T-cell (primary cell): ENCODE results near the gene ZNF710. TPM values are rescaled to one million over a fixed set of nuclear protein-coding genes. Genes with fewer than 3 reads are reported as not detected.

Source experiments
- ATAC-seq, 4 experiments: fragments of 200-7000 bp in 3 of 4; fragments of 150-1000 bp in 1 of 4; cut with Tn5 transposase; replicated peaks in 1 of 4; 1 replicate in 3 of 4; 2 replicates in 1 of 4; pipeline ENCODE4 v1.10.0; 2021; ENCODE audit warnings: moderate library complexity in 3 of 4, mild to moderate bottlenecking in 2 of 4, moderate number of reproducible peaks in 1 of 4
- CTCF ChIA-PET, 2 donors: fragments of 300-600 bp; sonication (Branson Sonifier 250); formaldehyde crosslinking; loops; one replicate each; lab custom pipeline; 2022; ENCODE audit warnings: antibody characterized with exemption in 2 of 2; lab: Charles Lee
- POLR2A ChIA-PET, 2 donors: fragments of 300-600 bp; sonication (Branson Sonifier 250); formaldehyde crosslinking; loops; one replicate each; lab custom pipeline; 2022; ENCODE audit warnings: antibody characterized with exemption in 2 of 2; lab: Charles Lee
- DNase-seq, 35 experiments: peaks; one replicate each; pipeline versions ENCODE4 v3.0.0 to v3.0.0-alpha.2; 2013 to 2023
- H3K27ac ChIP-seq: one replicate; pipeline ENCODE4 v1.5.1; 2013; ENCODE audit warnings: low read length
- H3K27me3 ChIP-seq, 2 experiments: replicated peaks in 1 of 2; 1 replicate in 1 of 2; 2 replicates in 1 of 2; pipeline versions ENCODE4 v1.6.1 to v1.7.0; 2013; ENCODE audit warnings: low read length in 1 of 2, mixed read lengths in 1 of 2; ENCODE audit not compliant: control insufficient read depth in 2 of 2, insufficient read depth in 2 of 2; ENCODE audit errors: extremely low read depth in 1 of 2
- H3K36me3 ChIP-seq, 2 donors: 1 replicate in 1 of 2; 2 replicates in 1 of 2; pipeline versions ENCODE4 v1.6.1 to v1.7.0; 2013; ENCODE audit warnings: low read length in 1 of 2; ENCODE audit not compliant: control insufficient read depth in 2 of 2, insufficient read depth in 1 of 2; ENCODE audit errors: extremely low read depth in 1 of 2
- H3K4me1 ChIP-seq, 2 experiments: 1 replicate in 1 of 2; 2 replicates in 1 of 2; pipeline versions ENCODE4 v1.6.1 to v1.7.0; 2013; ENCODE audit warnings: low read length in 2 of 2, mixed read lengths in 1 of 2; ENCODE audit not compliant: insufficient read depth in 2 of 2, control insufficient read depth in 1 of 2; ENCODE audit errors: extremely low read depth in 1 of 2
- H3K4me3 ChIP-seq, 2 donors: 1 replicate in 1 of 2; 2 replicates in 1 of 2; pipeline versions ENCODE4 v1.5.1 to v1.7.0; 2013; ENCODE audit warnings: mild to moderate bottlenecking in 2 of 2, low read length in 1 of 2, moderate library complexity in 1 of 2; ENCODE audit not compliant: control insufficient read depth in 1 of 2; ENCODE audit errors: extremely low read depth in 1 of 2
- H3K9me3 ChIP-seq: 2 replicates; pipeline ENCODE4 v1.7.0; 2013
- H3K27ac Mint-ChIP-seq, 2 donors: one replicate each; pipeline ENCODE4 v1.8.0; 2020 to 2021; ENCODE audit warnings: mild to moderate bottlenecking in 2 of 2, mixed read lengths in 2 of 2
- H3K27me3 Mint-ChIP-seq, 2 donors: one replicate each; pipeline ENCODE4 v1.8.0; 2021 to 2022; ENCODE audit warnings: mixed read lengths in 2 of 2
- H3K36me3 Mint-ChIP-seq: one replicate; pipeline ENCODE4 v1.8.0; 2021; ENCODE audit warnings: mixed read lengths
- H3K4me1 Mint-ChIP-seq, 3 donors: one replicate each; pipeline ENCODE4 v1.8.0; 2020 to 2022; ENCODE audit warnings: mixed read lengths in 3 of 3, mild to moderate bottlenecking in 1 of 3
- H3K4me3 Mint-ChIP-seq, 3 donors: one replicate each; pipeline ENCODE4 v1.8.0; 2020 to 2022; ENCODE audit warnings: mild to moderate bottlenecking in 3 of 3, mixed read lengths in 3 of 3, moderate library complexity in 3 of 3
- H3K9me3 Mint-ChIP-seq, 3 donors: one replicate each; pipeline ENCODE4 v1.8.0; 2020 to 2022; ENCODE audit warnings: mixed read lengths in 3 of 3
- WGBS: methylation state at CpG from one replicate; pipeline ENCODE4 v1.1.5; 2013; ENCODE audit warnings: missing lambda C conversion rate; ENCODE audit not compliant: insufficient coverage; 5-methylcytosine and 5-hydroxymethylcytosine counted together
- total RNA-seq, 35 experiments: library from RNA in 6 of 35; stranded (reverse) in 6 of 35; fragments of 120-200 nt in 1 of 35; gene quantifications; one replicate each; pipeline versions ENCODE4 v1.2.1 to v1.2.4 and lab custom pipeline; 2013 to 2026

Gene ZNF710
- total RNA-seq, 5 donors from 2014 or later (not counting 1 experiment from before 2014, with no cell fraction given), result 11.8 to 21.2 (median 17.7) TPM

DNA sequence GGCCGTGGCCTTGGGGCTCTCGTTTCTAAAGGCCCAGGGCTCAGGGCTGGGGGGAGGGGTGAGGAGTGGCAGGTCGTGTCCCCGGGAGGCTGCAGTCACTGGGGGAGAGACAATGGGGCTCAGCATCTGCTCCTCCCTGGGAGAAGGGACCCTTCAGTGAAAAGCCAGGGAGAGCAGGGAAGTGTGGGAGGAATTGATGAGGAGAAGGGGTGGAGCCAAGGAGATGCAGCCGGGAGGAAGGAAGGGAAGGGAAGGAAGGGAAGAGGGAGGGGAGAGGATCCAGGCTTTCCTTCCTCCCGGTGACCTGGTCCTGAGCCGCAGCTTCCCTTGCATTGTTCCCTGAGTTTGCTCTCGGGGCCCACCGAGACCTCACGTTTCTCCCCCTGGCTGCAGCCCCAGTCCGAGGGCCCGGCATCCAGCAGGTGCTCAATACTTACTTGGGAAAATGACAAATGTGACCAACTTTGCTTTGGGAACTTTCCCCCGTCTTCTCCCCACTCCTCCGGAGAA is 1.4 kb upstream of the ZNF710 start:
- Mint-ChIP-seq H3K9me3 (no peaks in the 10 kb centered on the region), H3K36me3 (no peaks in the 10 kb centered on the region), H3K4me3 (peak overlapping the region in 2 of 3 donors; percentile 31 to 51), H3K4me1 (peaks cover 32 to 35% (median 34%) of the 10 kb centered on the region in 3 donors), H3K27ac (peak overlapping the region; percentile 22 to 34), H3K27me3 (no peaks in the 10 kb centered on the region)
- ChIA-PET CTCF (interaction anchor here (1.1 to 2.0 kb wide), 2 partner anchors 71 to 125 kb away, joined by 3 to 4 read pairs; no protein-coding TSS in a partner anchor), POLR2A (interaction anchor here in 1 of 2 donors (0.6 kb wide), 2 partner anchors 15 to 58 kb away, joined by 4 to 7 read pairs; no protein-coding TSS in a partner anchor)
- Histone ChIP-seq H3K4me3 (no peak overlapping the region), H3K36me3 (no peaks in the 10 kb centered on the region), H3K9me3 (no peaks in the 10 kb centered on the region), H3K4me1 (peaks cover 15 to 40% of the 10 kb centered on the region in 2 experiments), H3K27me3 (no peaks in the 10 kb centered on the region), H3K27ac (no peak overlapping the region)
- no peak for ATAC-seq
- DNase-seq, result no peak
- WGBS, result 79% methylated on average over 13 of the region's 14 CpGs

DNA sequence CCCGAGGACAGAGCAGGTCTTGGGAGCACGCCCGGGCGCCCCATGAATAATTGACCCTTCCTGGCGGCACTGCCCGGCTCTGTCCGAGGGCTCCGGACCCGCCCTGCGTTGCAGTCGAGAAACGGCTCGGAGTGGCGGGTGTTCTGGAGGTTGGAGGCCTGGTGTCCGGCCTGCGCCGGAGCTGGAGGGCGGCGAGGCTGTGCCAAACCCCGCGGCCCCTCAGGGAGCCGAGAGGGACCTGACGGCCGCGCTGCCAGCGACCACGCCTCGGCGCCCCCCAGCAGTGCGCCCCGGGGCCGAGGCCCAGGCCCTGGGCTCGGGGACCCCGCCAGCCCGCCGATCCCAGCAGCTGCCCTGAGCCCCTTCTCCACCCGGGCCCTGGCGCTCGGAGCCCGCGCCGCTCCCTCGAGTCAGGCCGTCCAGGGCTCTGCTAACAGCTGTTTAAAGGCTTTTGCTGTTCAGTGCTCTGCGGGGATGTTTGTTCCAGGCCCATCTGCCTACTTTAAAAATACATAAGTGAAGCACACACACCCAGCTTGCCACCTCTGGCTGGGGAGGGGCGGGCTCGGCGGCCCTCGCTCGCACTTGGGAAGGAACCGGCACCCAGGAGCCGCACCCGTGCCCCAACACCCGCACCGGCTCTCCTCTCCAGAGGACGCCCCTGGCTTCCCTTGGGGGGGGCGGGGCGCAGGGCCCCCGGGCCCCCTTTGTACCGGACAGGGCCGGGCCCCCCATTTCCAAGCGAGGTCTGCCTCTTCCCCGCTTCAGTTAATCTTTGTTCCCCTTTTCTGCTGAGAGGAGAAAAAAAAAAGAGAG is 730 bp upstream of the ZNF710 start:
- Mint-ChIP-seq H3K9me3 (no peaks in the 10 kb centered on the region), H3K4me3 (peak overlapping the region; percentile 92 to 96 (median 95)), H3K36me3 (no peaks in the 10 kb centered on the region), H3K27me3 (no peaks in the 10 kb centered on the region), H3K27ac (peak overlapping the region; percentile 95), H3K4me1 (peaks cover 37 to 41% (median 40%) of the 10 kb centered on the region in 3 donors)
- no peaks in the 10 kb centered on the region for H3K36me3 ChIP-seq
- H3K4me3 ChIP-seq, result peak overlapping the region; percentile 78 to 79
- DNase-seq (peak in 4 of 35 experiments; percentile 3 to 28 (median 16)), ATAC-seq (peak in 1 of 4 experiments; percentile 11)
- no peaks in the 10 kb centered on the region for H3K9me3 ChIP-seq
- H3K27ac ChIP-seq, result peak overlapping the region; percentile 69
- WGBS, result 64% methylated on average over 49 of the region's 63 CpGs
- peaks cover 18 to 40% of the 10 kb centered on the region in 2 experiments for H3K4me1 ChIP-seq
- no peaks in the 10 kb centered on the region for H3K27me3 ChIP-seq
- POLR2A ChIA-PET, result interaction anchor here in 1 of 2 donors (0.6 kb wide), 1 partner anchor 920 kb away, joined by 5 read pairs; no protein-coding TSS in a partner anchor
- CTCF ChIA-PET, result no interaction called here

DNA sequence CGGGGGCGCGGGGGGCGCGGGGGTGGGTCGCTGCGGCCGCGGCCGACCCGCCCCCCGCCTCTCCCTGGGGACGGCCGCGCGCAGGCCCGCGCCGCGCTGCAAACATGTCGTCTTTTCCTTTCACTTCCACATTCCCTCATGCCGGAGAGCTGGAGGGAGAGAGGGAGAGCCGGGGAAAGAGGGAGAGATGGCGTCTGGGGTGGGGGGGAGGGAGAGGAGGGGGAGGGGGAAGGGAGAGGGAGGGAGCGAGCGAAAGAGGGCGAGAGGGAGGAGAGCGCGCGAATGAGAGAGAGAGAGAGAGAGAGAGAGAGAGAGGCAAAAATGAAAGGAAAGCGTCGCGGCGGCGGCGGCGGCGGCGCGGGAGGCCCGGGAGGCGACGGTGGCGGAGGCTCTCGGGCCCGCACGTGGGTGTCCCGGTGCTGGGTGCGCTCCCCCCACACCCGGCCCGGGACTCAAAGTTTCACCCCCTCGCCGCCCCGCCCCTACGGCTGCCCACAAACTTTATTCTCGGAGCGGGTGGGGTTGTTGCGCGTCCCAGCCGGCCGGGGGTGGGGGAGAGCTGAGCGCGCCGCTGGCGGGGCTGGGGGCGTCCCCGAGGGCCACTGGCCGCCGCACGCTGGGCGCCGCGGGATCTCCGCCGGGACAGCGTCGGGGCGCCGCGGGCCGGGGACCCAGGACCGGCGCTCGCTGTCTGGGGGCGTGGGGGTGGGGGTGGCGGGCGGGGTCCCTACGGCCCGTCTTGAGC is 731 bp downstream of the ZNF710 start:
- H3K27ac ChIP-seq, result peak overlapping the region; percentile 67
- H3K4me1 Mint-ChIP-seq, result peaks cover 51 to 54% (median 53%) of the 10 kb centered on the region in 3 donors

DNA sequence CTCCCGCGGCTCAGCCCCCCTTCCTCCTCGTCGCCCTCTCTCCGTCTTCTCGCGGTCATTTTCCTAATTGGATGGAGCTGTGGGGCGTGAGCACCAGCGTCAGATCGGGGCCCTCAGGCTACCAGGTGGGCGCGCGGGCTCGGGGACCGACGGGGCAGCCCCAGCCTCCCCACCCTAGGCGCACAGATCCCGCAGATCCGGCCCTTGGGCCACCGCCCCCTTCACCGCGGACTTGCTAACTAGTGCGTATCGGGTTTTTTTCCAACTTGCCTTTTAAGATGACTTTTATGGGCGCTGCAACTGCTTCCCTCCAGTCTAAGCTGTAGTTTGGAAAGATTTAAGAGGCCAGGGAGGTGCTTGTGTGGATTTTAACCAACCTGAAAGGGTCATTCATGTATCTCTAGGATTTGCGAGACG is 1.3 kb downstream of the ZNF710 start:
- peak in 9 of 35 experiments; percentile 4 to 49 (median 25) for DNase-seq
- Mint-ChIP-seq H3K4me3 (peak overlapping the region; percentile 82 to 92 (median 88)), H3K4me1 (peaks cover 57 to 60% (median 59%) of the 10 kb centered on the region in 3 donors), H3K36me3 (no peaks in the 10 kb centered on the region), H3K9me3 (no peaks in the 10 kb centered on the region), H3K27me3 (no peaks in the 10 kb centered on the region), H3K27ac (peak overlapping the region; percentile 62 to 85)
- Histone ChIP-seq H3K4me3 (peak overlapping the region; percentile 51 to 62), H3K9me3 (no peaks in the 10 kb centered on the region), H3K36me3 (no peaks in the 10 kb centered on the region), H3K4me1 (peaks cover 20 to 55% of the 10 kb centered on the region in 2 experiments), H3K27me3 (no peaks in the 10 kb centered on the region), H3K27ac (peak overlapping the region; percentile 67)
- peak in 3 of 4 experiments; percentile 24 to 40 (median 31) for ATAC-seq
- WGBS, result 6% methylated on average over 17 of the region's 27 CpGs
- POLR2A ChIA-PET, result interaction anchor here in 1 of 2 donors (0.7 kb wide), 2 partner anchors 11 to 631 kb away, joined by 3 read pairs; no protein-coding TSS in a partner anchor
- CTCF ChIA-PET, result interaction anchor here in 1 of 2 donors (0.6 to 0.9 kb wide), 4 partner anchors 11 to 71 kb away, joined by 3 read pairs; no protein-coding TSS in a partner anchor

More for the DNA sequence above, 731 bp downstream of the ZNF710 start:
- peak; percentile 24 to 81 (median 50) for DNase-seq
- no peaks in the 10 kb centered on the region for H3K27me3 Mint-ChIP-seq
- H3K4me3 Mint-ChIP-seq, result peak overlapping the region; percentile 82 to 92 (median 88)
- ChIA-PET CTCF (interaction anchor here in 1 of 2 donors (0.6 to 0.9 kb wide), 4 partner anchors 12 to 71 kb away, joined by 3 read pairs; no protein-coding TSS in a partner anchor), POLR2A (interaction anchor here in 1 of 2 donors (0.7 to 1.0 kb wide), 2 partner anchors 101 to 631 kb away, joined by 3 read pairs; no protein-coding TSS in a partner anchor)
- Histone ChIP-seq H3K9me3 (no peaks in the 10 kb centered on the region), H3K4me3 (peak overlapping the region in 1 of 2 donors; percentile 62), H3K27me3 (no peaks in the 10 kb centered on the region), H3K36me3 (no peaks in the 10 kb centered on the region), H3K4me1 (peaks cover 20 to 50% of the 10 kb centered on the region in 2 experiments)
- peak; percentile 54 to 68 (median 58) for ATAC-seq
- peak overlapping the region; percentile 52 to 79 for H3K27ac Mint-ChIP-seq
- no peaks in the 10 kb centered on the region for H3K9me3 Mint-ChIP-seq
- WGBS, result no CpG with 5 or more reads among the region's 89 CpGs
- no peaks in the 10 kb centered on the region for H3K36me3 Mint-ChIP-seq

DNA sequence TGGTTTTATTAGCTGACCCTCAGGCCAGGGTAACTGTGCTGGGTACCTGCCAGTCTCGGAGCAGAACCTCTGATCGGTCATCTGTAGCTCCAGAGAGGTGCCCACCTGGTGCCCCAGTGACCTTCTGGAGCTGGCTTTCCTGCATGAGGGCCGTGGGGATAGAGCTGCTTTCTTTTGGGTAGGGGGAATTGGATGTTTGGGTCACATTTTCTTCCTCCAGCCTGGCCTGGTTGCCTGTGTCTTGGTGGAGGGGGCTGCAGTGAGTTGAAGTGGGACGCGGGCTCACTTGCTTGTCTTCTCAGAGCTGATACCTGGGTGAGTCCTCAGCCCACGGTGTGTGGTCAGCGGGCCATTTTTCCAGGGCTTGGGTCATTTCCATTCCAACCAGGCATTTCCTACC is 2.6 kb downstream of the ZNF710 start:
- ChIA-PET POLR2A (interaction anchor here in 1 of 2 donors (0.6 kb wide), 1 partner anchor 24 kb away, joined by 9 read pairs; no protein-coding TSS in a partner anchor), CTCF (interaction anchor here in 1 of 2 donors (0.6 to 0.7 kb wide), 2 partner anchors 11 to 56 kb away, joined by 3 to 8 read pairs; no protein-coding TSS in a partner anchor)
- no peak for DNase-seq
- peaks cover 67 to 70% (median 70%) of the 10 kb centered on the region in 3 donors for H3K4me1 Mint-ChIP-seq
- H3K27me3 Mint-ChIP-seq, result no peaks in the 10 kb centered on the region
- no peak overlapping the region for H3K27ac ChIP-seq
- H3K9me3 ChIP-seq, result no peaks in the 10 kb centered on the region
- no peaks in the 10 kb centered on the region for H3K9me3 Mint-ChIP-seq
- peak overlapping the region; percentile 69 to 80 for H3K27ac Mint-ChIP-seq
- no peak for ATAC-seq
- H3K27me3 ChIP-seq, result no peaks in the 10 kb centered on the region
- 90% methylated on average over 2 of the region's 7 CpGs for WGBS
- no peaks in the 10 kb centered on the region for H3K36me3 Mint-ChIP-seq
- H3K4me3 Mint-ChIP-seq, result peak overlapping the region; percentile 82 to 92 (median 88)
- H3K4me3 ChIP-seq, result no peak overlapping the region
- no peaks in the 10 kb centered on the region for H3K36me3 ChIP-seq
- H3K4me1 ChIP-seq, result peaks cover 26 to 59% of the 10 kb centered on the region in 2 experiments
